HL-60 (cell line): Measurements from ENCODE around the gene CD34.

ENCODE experiments used
- DNase-seq, 2 experiments: peaks; one replicate each; pipeline ENCODE4 v3.0.0-alpha.2; 2010 to 2020; ENCODE audit warnings: low read depth in 1 of 2, low spot score in 1 of 2
- H3K27ac ChIP-seq: fragments of 250-450 bp; sonication (Bioruptor Pico); replicated peaks from 2 replicates; pipeline ENCODE4 v1.5.1; 2020; ENCODE audit warnings: mild to moderate bottlenecking, moderate library complexity
- H3K27me3 ChIP-seq: fragments of 250-450 bp; sonication (Bioruptor Pico); 2 replicates; pipeline ENCODE4 v1.5.1; 2021; ENCODE audit warnings: mild to moderate bottlenecking, moderate library complexity; ENCODE audit not compliant: insufficient read depth, poor library complexity, severe bottlenecking
- H3K4me3 ChIP-seq: replicated peaks from 2 replicates; pipeline ENCODE4 v1.5.1; 2011; ENCODE audit warnings: mild to moderate bottlenecking, control low read depth, low read length; ENCODE audit not compliant: insufficient read depth
- CTCF ChIP-seq: IDR thresholded peaks from one replicate; pipeline ENCODE4 v1.5.1; 2011; ENCODE audit warnings: low read length, control low read depth, inconsistent platforms; ENCODE audit not compliant: insufficient read depth
- GABPA ChIP-seq: IDR thresholded peaks from 2 replicates; pipeline ENCODE4 v1.6.1; 2012; ENCODE audit warnings: low read depth
- POLR2AphosphoS5 ChIP-seq: IDR thresholded peaks from 2 replicates; pipeline ENCODE4 v1.6.1; 2012; ENCODE audit warnings: low read depth
- REST ChIP-seq: IDR thresholded peaks from 2 replicates; pipeline ENCODE4 v1.6.1; 2012; ENCODE audit warnings: low read depth; ENCODE audit not compliant: insufficient replicate concordance
- SPI1 ChIP-seq: IDR thresholded peaks from 2 replicates; pipeline ENCODE4 v1.6.1; 2012; ENCODE audit warnings: low read depth, mild to moderate bottlenecking, borderline replicate concordance

Gene CD34

GRCh38 chr1:207854001-207854400 is 56.9 kb downstream of the CD34 start:
- TF ChIP-seq POLR2AphosphoS5: no peak
- TF ChIP-seq GABPA: no peak
- no peak for TF ChIP-seq SPI1
- TF ChIP-seq CTCF: no peak
- no peak for TF ChIP-seq REST
- H3K27ac ChIP-seq: no peak overlapping the region; the same call in 1 of the 2 replicates
- H3K27me3 ChIP-seq: no peaks in the 10 kb centered on the region
- H3K4me3 ChIP-seq: no peak overlapping the region
- DNase-seq: no peak

- Histone ChIP-seq H3K27me3 (no peaks in the 10 kb centered on the region), H3K27ac (peak overlapping the region; percentile 56; the same call in 1 of the 2 replicates), H3K4me3 (no peak overlapping the region)
- TF ChIP-seq SPI1 (peak; percentile 18; the same call in 1 of the 2 replicates), REST (no peak), CTCF (no peak), GABPA (no peak), POLR2AphosphoS5 (no peak)
- no peak for DNase-seq
Observed at GRCh38 chr1:207853372-207853757, 57.6 kb downstream of the CD34 start.

- H3K4me3 ChIP-seq: no peak overlapping the region
- H3K27me3 ChIP-seq: no peaks in the 10 kb centered on the region
- H3K27ac ChIP-seq: peak overlapping the region; percentile 56
- TF ChIP-seq SPI1 (no peak), CTCF (no peak), POLR2AphosphoS5 (no peak), REST (no peak), GABPA (no peak)
- DNase-seq: no peak
Observed at GRCh38 chr1:207852576-207853371, 58.2 kb downstream of the CD34 start.
